ENCODE results near the gene DHRSX.
"Not testable (repeated sequence)": the region's sequence is repeated elsewhere in the genome, so short reads cannot be mapped to it uniquely, and the experiment has no call there.

Gene DHRSX

DNA sequence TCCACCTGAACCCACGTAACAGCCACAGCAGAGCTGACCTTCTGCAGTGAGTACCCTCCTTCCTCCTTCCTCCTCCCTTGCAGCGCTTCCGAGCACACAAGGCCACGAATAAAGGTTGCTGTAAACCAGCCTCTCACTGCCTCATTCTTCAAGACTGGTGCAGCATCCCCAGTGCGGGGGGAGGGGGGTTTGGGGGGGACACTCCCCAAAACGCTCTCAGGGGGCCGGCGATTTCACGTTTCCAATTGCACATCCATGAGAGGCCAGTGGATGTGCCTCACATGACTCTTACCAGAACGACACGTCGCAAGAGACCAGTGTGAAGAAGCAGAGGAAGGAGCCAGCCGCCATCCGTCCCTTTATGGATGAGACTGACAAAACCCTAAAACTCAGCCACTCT lies 5.2 kb downstream of the DHRSX start:
- no peak for DNase-seq

DNA sequence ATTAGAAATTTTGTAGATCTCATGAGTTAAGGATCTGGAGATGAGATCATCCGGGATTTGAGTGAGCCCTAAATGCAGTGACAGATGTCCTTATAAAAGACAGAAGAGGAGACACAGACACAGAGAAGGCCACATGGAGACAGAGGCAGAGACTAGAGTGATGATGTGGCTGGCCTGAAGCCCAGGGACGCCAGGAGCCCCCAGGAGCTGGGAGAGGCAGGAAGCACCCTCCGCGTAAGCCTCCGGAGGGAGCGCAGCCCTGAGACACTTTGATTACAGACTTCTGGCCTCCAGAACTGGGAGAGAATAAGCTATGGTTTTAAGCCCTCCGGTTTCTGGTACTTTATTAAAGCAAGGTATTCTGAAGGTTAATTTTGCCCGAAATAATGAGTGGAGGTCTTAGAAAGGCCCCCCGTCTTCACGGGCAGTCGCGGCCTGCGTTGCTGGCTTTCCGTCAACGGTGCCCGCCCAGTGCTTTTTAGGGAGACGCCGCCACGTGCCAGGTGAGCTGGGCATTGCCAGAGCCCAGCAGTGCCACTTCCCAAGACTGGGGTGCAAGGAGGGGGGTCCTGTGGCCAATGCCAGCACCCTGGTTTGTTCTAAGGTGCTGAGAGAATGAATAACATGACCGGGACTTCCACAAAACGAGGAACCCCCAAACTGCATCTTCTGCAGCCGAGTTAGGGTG lies 8.1 kb downstream of the DHRSX start:
- no peak for DNase-seq

DNA sequence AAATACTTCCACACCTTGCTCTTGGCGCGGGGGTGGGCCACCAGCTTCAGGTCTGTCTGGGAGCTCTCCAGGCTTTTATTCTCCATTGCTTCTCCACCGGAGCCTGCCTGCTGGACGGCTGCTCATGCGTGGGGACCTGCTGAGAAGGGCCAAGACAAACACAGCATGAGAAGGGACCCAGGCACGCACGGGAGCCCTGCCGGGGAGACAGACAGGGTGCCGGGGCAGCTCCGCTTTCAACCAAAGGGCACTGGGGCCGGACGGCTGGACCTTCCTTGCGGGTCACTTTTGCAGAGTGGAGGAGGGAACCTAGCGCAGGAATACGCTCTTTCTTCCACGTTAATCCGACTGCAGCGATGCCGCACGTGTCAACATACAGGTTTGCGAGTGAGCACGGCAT lies 10.1 kb downstream of the DHRSX start:
- no peak for DNase-seq

DNA sequence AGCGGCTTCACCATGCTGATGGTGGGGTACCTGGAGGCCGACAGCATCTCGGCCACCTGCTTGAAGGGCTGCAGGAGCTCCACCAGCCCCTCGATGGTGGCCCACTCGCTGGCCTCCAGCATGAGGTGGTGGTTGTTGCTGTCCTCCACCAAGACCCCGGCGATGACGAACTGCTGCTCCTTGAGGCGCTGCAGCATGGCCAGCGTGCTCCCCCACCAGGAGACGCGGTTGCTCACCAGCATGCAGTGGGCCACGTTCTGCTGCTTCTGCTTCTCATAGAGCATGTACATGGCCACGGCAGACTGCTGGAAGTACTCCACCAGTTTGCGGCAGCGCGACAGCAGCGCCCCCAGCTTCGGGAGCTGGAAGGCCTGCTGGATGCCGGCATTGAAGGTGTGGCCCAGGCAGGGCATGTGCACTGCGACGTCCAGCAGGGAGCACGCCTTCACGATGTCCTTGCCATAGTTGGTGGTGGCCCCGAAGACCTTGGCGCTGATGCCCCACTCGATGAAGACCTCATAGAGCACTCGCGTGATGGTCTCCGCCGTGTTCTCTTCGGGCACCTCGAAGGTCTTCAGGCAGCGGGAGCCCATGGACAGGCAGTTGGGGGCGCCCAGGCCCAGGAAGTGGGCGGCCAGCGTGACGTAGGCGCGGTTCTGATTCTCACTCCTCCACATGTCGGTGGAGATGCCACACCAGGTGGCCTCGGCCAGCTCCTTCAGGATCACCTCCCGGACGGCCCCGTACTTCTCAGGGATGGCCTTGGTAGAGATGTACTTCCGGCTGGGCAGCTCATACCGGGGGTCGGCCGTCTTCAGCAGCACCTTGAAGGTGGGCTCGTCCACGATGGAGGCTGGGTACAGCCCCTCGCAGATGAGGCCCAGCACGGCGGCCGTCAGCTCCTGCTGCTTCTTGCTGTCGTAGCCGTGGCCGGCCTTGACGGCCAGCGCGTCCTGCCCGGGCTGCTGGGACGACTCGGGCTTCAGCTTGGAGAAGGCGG lies 11.0 kb downstream of the DHRSX start:
- DNase-seq = no peak

DNA sequence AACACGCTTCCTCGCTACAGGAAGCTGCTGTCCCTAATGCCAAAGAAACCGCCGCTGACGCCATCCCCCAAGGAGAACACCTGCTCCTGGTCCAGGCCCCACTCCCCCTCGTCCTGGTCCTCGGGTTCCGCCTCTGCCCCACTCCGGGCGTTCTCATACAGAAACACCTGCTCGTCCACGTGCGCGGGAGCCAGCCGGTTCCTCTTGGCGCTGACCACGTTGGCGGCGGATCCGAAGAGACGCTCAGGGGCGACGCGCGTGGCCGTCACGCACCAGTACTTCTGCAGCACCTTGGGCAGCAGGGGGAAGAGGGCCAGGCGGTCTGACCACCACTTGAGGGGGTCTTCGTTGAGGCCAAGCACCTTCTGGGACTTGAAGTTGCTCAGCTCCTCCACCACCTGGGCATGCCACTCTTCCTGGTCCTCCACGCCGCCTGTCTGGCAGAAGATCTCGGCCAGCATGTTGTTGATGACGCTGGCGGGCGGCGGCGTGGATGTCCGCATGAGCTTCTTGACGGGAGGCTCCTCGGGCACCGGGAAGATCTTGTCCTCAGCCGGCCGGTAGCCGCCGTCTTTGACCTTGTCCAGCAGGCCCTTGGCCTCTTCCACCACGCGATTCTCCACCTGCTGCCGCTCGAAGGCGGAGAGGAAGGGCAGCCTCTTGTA lies 12.0 kb downstream of the DHRSX start:
- DNase-seq = no peak

- DNase-seq = no peak
These were observed 13.4 kb downstream of the DHRSX start for GRCh38 chrX:2487366-2487765.

- DNase-seq = no peak
These were observed 14.2 kb downstream of the DHRSX start for GRCh38 chrX:2486476-2487133.

GRCh38 chrX:2485789-2486345 lies 14.9 kb downstream of the DHRSX start:
- no peak for DNase-seq

DNA sequence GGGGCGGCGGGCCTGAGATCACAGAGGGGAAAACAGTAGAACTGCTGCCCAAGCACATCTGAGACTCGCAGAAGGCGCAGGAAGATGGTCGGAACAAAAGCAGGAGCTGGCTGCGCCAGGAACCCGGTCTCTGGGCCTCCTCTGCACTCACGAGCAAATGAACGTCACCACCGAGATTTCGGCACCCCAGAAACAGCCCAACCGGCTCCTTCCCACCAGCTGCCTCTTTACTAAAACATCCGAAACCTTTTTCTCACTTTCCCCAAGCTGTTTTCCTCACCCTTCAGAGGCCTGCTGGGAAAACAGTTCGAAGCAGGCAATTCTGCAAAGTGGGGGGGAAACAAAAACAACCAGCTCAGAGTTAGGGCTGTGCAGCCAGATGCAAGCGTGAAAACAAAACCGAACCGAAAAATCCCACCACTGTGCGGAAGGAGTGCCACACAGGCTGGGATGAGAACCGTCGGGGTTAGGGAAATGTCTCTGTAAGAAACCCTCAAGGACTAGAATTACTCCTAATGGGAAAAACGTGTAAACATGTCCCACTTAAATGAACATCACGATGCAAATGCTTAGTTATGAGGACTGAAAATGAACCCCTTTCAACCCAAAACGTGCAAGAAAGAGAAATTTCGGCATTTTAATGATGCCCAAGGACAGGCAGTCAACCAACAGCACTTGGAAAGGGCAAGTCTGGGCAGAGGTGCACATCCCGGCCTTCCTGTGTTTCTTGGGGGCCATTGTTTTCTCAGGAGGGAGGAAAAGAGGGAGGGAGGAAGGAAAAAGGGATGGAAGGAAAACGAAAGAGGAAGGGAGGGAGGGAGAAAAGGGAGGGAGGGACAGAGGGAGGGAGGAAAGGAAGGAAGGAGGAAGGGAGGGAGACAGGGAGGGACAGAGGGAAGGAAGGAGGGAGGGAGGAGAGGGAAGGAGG lies 15.8 kb downstream of the DHRSX start:
- DNase-seq = no peak

GRCh38 chrX:2484256-2484655 lies 16.5 kb downstream of the DHRSX start:
- DNase-seq = no peak

DNA sequence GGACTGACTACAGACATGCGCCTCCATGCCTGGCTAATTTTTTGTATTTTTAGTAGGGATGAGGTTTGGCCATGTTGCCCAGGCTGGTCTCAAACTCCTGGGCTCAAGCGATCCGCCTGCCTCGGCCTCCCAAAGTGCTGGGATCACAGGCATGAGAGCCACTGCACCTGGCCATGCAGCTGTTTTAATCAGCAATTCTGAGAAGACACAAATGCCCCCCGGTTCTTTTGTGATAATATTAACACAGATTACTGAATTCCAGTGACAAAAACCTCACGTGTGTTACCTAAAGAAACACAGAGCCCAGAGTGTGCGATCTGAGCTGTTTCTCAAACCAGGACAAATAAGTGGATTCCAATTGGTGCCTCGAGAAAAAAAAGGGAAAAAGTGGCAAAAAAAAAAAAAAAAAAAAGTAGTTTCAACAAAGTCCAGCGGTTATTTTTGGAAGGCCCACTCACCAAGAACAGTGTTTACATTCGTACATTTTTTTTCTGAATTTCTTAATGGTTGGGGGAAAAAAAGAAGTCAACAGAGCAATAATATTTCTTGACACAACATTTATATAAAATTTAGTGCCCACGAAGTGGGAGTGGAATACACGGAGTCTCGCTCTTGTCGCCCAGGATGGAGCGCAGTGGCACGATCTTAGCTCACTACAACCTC lies 17.2 kb downstream of the DHRSX start:
- no peak for DNase-seq

DNA sequence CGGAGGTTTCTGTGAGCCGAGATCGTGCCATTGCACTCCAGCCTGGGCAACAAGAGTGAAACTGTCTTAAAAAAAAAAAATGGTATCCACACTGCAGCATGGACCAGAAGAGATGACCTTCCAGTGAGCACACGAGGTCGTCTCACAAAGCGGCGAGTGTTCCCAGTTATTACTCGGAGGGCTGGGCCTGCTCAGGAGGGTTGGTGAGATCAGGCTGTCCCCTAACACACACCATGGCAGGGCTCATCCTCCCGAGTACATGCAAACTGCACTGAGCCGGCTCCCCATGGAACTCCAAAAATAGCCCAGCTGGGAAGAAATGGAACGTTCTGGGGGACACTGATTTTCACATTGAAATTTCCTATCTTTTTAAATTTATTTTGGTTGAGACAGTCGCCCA lies 19.2 kb downstream of the DHRSX start:
- not testable (repeated sequence) for DNase-seq

- not testable (repeated sequence) for DNase-seq
These were observed 20.8 kb downstream of the DHRSX start for GRCh38 chrX:2479982-2480381.

DNA sequence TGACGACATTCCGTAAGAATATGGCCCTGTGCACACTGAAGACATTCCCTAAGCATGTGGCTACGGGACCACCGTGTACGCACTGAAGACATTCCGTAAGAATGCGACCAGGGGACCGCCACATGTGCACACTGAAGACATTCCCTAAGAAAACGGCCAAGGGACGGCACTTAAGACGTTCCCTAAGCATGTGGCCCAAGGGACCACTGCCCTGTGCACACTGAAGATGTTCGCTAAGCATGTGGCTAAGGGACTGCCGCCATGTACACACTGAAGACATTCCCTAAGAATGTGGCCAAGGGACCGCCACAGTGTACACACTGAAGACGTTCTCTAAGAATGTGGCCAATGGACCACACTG lies 21.4 kb downstream of the DHRSX start:
- no peak for DNase-seq

DNA sequence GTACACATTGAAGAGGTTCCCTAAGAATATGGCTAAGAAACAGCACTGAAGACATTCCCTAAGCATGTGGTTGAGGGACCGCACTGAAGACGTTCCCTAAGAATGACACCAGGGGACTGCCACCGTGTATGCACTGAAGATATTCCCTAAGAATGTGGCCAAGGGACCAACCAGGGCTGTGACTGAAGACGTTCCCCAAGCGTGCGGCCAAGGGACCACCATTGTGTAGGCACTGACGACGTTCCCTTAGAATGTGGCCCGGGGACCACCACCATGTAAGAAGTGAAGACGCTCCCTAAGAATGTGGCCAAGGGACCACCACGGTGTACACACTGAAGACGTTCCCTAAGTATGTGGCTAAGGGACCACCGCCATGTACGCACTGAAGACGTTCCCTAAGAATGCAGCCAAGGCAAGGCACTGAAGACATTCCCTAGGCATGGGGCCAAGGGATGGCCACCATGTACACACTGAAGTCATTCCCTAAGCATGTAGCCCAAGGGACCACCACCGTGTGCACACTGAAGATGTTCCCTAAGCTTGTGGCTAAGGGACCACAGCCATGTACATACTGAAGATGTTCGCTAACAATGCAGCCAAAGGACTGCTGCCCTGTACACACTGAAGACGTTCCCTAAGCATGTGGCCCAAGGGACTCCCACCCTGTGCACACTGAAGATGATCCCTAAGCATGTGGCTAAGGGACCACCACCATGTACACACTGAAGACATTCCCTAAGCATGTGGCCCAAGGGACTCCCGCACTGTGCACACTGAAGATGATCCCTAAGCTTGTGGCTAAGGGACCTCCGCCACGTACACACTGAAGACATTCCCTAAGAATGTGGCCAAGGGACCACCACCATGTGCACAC lies 22.0 kb downstream of the DHRSX start:
- DNase-seq = no peak

DNA sequence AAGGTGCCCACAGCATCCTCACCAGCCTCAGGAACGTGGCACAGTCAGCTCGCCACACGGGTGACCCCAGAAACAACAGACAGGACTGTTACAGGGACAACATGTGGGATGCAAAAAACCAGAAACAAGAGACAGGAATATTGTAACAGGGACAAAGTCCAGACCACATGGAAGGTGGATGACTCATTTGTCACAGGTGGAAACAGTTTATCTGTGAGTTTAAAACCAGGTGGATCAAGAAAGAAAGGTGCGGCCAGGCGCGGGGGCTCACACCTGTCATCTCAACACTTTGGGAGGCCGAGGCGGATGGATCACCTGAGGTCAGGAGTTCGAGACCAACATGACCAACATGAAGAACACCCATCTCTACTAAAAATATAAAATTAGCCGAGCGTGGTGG lies 23.5 kb downstream of the DHRSX start:
- DNase-seq = not testable (repeated sequence)

DNA sequence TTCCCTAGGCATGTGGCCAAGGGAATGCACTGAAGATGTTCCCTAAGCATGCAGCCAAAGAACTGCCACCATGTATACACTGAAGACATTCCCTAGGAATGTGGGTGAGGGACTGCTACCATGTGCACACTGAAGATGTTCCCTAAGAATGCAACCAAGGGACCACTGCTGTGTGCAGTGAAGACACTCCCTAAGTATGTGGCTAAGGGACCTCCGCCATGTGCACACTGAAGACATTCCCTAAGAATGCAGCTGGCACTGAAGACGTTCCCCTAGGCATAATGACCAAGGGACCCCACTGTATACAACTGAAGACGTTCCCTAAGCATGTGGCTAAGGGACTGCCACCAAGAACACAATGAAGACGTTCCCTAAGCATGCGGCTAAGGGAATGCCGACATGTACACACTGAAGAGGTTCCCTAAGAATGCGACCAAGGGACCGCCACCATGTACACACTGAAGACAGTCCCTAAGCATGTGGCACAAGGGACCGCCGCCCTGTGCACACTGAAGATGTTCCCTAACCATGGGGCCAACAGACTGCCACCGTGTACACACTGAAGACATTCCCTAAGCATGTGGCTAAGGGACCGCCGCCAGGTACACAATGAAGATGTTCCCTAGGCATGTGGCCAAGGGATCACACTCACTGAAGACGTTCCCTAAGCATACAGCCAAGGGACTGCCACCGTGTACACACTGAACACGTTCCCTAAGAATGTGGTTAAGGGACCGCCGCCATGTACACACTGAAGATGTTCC lies 25.6 kb downstream of the DHRSX start:
- DNase-seq = no peak

DNA sequence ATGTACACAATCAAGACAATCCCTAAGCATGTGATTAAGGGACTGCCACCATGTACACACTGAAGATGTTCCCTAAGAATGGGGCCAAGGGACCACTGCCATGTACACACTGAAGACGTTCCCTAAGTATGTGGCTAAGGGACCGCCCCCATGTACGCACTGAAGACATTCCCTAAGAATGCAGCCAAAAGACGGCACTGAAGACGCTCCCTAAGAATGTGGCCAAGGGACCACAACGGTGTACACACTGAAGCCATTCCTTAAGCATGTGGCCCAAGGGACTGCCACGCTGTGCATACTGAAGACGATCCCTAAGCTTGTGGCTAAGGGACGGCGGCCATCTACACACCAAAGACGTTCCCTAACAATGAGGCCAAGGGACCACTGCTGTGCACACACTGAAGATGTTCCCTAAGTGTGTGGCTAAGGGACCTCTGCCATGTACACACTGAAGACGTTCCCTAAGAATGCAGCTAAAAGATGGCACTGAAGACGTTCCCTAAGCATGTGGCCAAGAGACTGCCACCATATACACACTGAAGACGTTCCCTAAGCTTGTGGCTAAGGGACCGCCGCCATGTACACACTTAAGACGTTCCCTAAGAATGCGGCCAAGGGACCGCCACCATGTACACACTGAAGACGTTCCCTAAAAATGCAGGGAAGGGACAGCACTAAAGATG lies 26.4 kb downstream of the DHRSX start:
- no peak for DNase-seq
